ENCODE measurements around the gene SETD2.
"Not testable (repeated sequence)": the region's sequence is repeated elsewhere in the genome, so short reads cannot be mapped to it uniquely, and the experiment has no call there.

Gene SETD2

GRCh38 chr3:47156396-47156795 lies 7.5 kb downstream of the SETD2 start:
- Mint-ChIP-seq H3K36me3 (ENCODE audit: low read depth) (peaks cover 54% of the 10 kb centered on the region), H3K27me3 (ENCODE audit: low read depth, poor library complexity) (peaks cover 3% of the 10 kb centered on the region), H3K4me3 (no peak overlapping the region), H3K27ac (peak overlapping the region; percentile 37), H3K9me3 (peaks cover 11% of the 10 kb centered on the region), H3K4me1 (peaks cover 21% of the 10 kb centered on the region)
- DNase-seq: no peak
- no peak for TF ChIP-seq CTCF (IDR thresholded peaks at IDR 0.05)

- no peak overlapping the region for H3K27ac Mint-ChIP-seq
- H3K4me3 Mint-ChIP-seq: no peak overlapping the region
- peaks cover 50% of the 10 kb centered on the region for H3K36me3 Mint-ChIP-seq (ENCODE audit: low read depth)
- peaks cover 4% of the 10 kb centered on the region for H3K4me1 Mint-ChIP-seq
- no peaks in the 10 kb centered on the region for H3K27me3 Mint-ChIP-seq (ENCODE audit: low read depth, poor library complexity)
- peaks cover 11% of the 10 kb centered on the region for H3K9me3 Mint-ChIP-seq
- TF ChIP-seq CTCF (IDR thresholded peaks at IDR 0.05): no peak
- DNase-seq: no peak
These were observed 11.3 kb downstream of the SETD2 start for GRCh38 chr3:47152578-47152977.

GRCh38 chr3:47151836-47152235 lies 12.1 kb downstream of the SETD2 start:
- Mint-ChIP-seq H3K4me3 (no peak overlapping the region), H3K27me3 (ENCODE audit: low read depth, poor library complexity) (no peaks in the 10 kb centered on the region), H3K9me3 (peaks cover 11% of the 10 kb centered on the region), H3K27ac (no peak overlapping the region), H3K4me1 (peaks cover 4% of the 10 kb centered on the region), H3K36me3 (ENCODE audit: low read depth) (peaks cover 50% of the 10 kb centered on the region)
- no peak for TF ChIP-seq CTCF (IDR thresholded peaks at IDR 0.05)
- DNase-seq: no peak

- Mint-ChIP-seq H3K27me3 (ENCODE audit: low read depth, poor library complexity) (no peaks in the 10 kb centered on the region), H3K27ac (peak overlapping the region; percentile 17), H3K36me3 (ENCODE audit: low read depth) (peaks cover 37% of the 10 kb centered on the region), H3K9me3 (peaks cover 7% of the 10 kb centered on the region), H3K4me3 (no peak overlapping the region), H3K4me1 (peaks cover 4% of the 10 kb centered on the region)
- no peak for DNase-seq
- no peak for TF ChIP-seq CTCF (IDR thresholded peaks at IDR 0.05)
These were observed 14.5 kb downstream of the SETD2 start for GRCh38 chr3:47149339-47149933.

- Mint-ChIP-seq H3K4me3 (no peak overlapping the region), H3K4me1 (peaks cover 7% of the 10 kb centered on the region), H3K9me3 (no peaks in the 10 kb centered on the region), H3K27ac (no peak overlapping the region), H3K27me3 (ENCODE audit: low read depth, poor library complexity) (no peaks in the 10 kb centered on the region), H3K36me3 (ENCODE audit: low read depth) (peaks cover 24% of the 10 kb centered on the region)
- no peak for TF ChIP-seq CTCF (IDR thresholded peaks at IDR 0.05)
- no peak for DNase-seq
These were observed 18.6 kb downstream of the SETD2 start for GRCh38 chr3:47145272-47145671.

- Mint-ChIP-seq H3K36me3 (ENCODE audit: low read depth) (peaks cover 23% of the 10 kb centered on the region), H3K27ac (no peak overlapping the region), H3K27me3 (ENCODE audit: low read depth, poor library complexity) (no peaks in the 10 kb centered on the region), H3K9me3 (peaks cover 8% of the 10 kb centered on the region), H3K4me3 (no peak overlapping the region), H3K4me1 (peaks cover 5% of the 10 kb centered on the region)
- TF ChIP-seq CTCF (IDR thresholded peaks at IDR 0.05): no peak
- no peak for DNase-seq
These were observed 20.8 kb downstream of the SETD2 start for GRCh38 chr3:47143068-47143467.

GRCh38 chr3:47142536-47142935 lies 21.4 kb downstream of the SETD2 start:
- H3K4me3 Mint-ChIP-seq: not testable (repeated sequence)

GRCh38 chr3:47140973-47141461 lies 22.9 kb downstream of the SETD2 start:
- peaks cover 22% of the 10 kb centered on the region for H3K36me3 Mint-ChIP-seq (ENCODE audit: low read depth)
- H3K4me3 Mint-ChIP-seq; H3K27ac Mint-ChIP-seq; H3K4me1 Mint-ChIP-seq; DNase-seq; H3K9me3 Mint-ChIP-seq; H3K27me3 Mint-ChIP-seq (ENCODE audit: low read depth, poor library complexity): not testable (repeated sequence)

More at GRCh38 chr3:47142536-47142935, 21.4 kb downstream of the SETD2 start:
- not testable (repeated sequence) for H3K4me1 Mint-ChIP-seq; H3K27me3 Mint-ChIP-seq (ENCODE audit: low read depth, poor library complexity); H3K27ac Mint-ChIP-seq; DNase-seq; H3K9me3 Mint-ChIP-seq
- peaks cover 22% of the 10 kb centered on the region for H3K36me3 Mint-ChIP-seq (ENCODE audit: low read depth)

- H3K4me3 Mint-ChIP-seq; DNase-seq; H3K27ac Mint-ChIP-seq; H3K9me3 Mint-ChIP-seq; H3K27me3 Mint-ChIP-seq (ENCODE audit: low read depth, poor library complexity): not testable (repeated sequence)
- Mint-ChIP-seq H3K36me3 (ENCODE audit: low read depth) (peaks cover 22% of the 10 kb centered on the region), H3K4me1 (peaks cover 13% of the 10 kb centered on the region)
These were observed 23.4 kb downstream of the SETD2 start for GRCh38 chr3:47140553-47140952.
